Activated CD4-positive, alpha-beta T cell treated with anti-CD3 and anti-CD28 coated beads for 1 hour (primary cell): ENCODE results near the gene STIL.
"Not testable (repeated sequence)": the region's sequence is repeated elsewhere in the genome, so short reads cannot be mapped to it uniquely, and the experiment has no call there.

Source experiments
- DNase-seq: peaks from one replicate; pipeline ENCODE4 v3.0.0-alpha.2; 2020

STIL gene

GRCh38 chr1:47216278-47217059 lies 97.5 kb downstream of the STIL start:
- no peak for DNase-seq

- no peak for DNase-seq
These were observed 98.2 kb downstream of the STIL start for GRCh38 chr1:47215713-47216112.

DNA sequence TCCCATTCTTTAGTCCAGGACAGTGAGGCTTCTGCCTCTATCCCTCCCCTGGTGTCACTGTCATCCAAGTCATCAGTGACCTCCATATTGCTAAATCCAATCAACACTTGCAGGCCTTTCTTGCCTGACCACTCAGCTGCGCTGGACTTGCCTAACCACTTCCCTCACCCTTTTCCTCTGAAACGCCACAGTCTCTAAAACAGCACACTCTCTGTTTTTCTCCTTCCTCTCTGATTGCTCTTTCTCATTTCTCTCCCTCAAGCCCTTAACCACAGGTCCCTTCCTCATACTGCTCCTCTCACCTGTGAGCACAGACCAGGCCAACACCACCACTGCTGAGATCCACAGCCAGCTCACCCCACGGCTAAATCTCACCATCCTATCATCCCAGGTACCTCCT lies 99.4 kb downstream of the STIL start:
- DNase-seq = no peak

DNA sequence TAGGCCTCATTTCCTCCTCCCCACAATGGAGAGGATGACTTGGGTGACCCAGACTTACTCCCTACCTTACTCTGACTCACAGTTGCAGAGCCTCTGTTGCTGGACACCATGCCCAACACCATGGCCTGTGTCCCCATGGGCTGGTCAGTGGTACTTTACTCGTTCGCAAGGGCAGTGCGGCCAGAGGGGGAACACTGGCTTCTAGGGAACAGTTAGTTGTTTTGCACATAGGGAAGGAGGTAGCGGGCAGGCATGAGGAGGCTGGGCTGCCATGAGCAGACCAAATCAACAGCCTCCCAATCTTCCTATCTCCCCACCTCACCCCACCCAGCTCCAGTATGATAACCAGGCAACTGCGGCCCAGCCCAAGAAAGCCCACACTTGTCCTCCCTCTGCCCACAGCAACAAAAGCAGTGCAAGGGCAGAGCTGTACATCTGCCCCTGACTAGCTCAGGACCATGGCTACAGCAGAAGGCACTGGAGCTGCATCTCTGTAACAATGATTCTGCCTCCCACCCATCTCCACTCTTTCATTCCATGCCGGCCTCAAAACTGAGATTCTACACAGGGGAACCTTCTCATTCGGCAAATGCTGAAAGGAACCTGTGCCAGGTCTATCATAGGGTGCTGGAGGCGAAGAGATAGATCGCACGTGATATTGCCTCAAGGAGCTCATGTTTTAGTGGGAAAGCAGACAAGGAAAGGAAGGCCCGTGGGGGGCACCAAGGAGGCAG lies 100.5 kb downstream of the STIL start:
- DNase-seq = no peak

- DNase-seq = no peak
These were observed 101.2 kb downstream of the STIL start for GRCh38 chr1:47212636-47213229.

GRCh38 chr1:47211796-47212269 lies 102.1 kb downstream of the STIL start:
- no peak for DNase-seq

DNA sequence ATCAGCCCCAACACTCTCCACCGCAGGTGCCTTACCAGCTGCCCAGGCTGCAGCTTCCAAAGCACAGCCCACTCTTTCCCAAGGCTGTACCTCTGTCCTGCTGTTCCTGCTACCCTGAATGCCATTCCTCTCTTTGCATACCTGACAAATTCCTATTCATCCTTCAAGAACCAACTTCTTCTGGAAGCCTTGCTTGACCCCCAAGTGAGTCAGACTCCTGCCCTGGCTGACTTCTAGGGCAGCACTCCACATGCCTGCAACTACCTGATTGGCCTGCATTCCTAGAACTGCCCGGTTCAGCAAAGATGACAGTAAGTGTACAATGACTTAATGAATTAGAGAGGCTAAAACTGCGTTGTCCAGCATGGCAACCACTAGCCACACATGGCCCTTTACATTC lies 103.3 kb downstream of the STIL start:
- DNase-seq = no peak

GRCh38 chr1:47209725-47210325 lies 104.1 kb downstream of the STIL start:
- DNase-seq = no peak

DNA sequence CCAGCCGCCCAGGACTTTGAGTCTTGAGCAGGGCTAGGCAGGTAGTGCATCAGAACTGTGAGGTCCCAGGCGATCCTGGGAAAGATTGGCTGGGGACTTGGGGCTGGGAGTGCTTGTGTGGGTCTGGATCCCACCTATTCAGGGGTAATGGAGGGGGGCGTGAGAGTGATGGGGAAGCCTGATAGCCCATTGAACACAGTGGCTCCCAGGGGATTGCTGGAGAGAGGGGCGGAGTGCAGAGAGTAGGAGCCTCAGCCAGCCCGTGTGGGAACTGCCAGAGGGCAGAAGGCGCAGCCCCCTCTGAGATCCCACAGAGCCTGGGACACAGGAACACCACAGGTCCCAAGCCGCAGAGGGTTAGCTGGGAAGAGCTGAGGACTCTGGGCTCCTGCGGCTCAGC lies 104.9 kb downstream of the STIL start:
- no peak for DNase-seq

DNA sequence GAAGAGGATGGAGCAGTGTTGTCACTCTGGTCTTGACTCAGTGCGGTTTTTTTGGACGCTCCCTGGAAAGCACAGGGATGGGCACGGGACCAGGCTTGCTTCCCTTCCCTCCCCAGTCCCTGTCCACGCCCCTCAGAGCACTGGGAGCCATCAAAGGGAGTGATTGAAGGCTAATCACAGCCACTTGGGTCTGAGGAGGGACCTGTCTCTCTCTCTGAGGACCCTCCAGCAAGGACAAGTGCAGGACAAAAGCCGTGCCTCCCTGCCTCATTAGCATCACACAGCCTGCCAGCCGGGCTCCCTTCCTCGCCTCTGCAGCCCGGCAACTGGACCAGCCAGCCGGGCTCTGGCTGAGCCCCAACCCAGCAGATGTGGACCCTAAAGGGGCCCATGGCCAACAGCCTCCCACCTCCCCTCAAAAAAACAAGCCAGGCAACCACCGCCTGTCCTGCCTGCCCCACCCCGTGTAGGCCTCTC lies 105.5 kb downstream of the STIL start:
- DNase-seq = no peak

DNA sequence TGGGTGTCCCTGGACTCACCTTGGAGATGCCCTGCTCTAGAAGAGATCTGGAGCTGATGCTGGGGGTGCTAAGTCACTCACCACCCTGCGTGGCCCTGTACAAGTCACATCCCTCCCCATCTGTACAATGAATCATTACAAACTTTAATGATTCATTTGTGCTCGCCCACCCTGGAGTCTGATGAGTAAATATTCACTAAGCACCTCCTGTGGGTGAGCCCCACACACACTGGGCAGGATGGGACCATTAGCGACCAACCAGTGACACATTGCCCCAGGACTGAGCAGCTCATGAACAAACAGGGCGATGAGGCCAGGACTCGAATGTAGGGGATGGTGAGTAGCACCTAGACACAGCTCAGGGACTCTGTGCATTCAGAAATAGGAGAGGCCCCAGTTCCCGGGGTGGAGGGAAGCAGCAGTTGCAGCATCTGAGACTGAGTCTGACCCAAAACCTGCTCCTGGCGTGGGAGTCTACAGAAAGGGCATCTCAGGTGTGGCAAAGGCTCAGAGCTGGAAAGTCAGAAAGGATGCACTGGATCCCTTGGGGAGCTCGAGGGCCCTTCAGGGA lies 106.1 kb downstream of the STIL start:
- no peak for DNase-seq

GRCh38 chr1:47205918-47206317 lies 108.0 kb downstream of the STIL start:
- DNase-seq = no peak

DNA sequence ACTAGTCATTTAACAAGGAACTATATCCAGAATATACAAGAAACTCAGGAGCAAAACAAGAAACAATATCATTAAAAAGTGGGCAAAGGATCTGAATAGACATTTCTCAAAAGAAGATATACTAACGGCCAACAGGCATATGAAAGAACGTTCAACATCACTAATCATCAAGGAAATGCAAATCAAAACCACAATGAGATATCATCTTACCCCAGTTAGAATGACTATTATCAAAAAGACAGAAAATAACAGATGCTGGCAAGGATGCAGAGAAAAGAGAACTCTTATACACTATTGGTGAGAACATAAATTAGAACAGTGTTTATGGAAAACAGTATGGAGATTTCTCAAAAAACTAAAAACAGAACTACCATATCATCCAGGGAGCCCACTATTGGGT lies 110.4 kb downstream of the STIL start:
- not testable (repeated sequence) for DNase-seq

DNA sequence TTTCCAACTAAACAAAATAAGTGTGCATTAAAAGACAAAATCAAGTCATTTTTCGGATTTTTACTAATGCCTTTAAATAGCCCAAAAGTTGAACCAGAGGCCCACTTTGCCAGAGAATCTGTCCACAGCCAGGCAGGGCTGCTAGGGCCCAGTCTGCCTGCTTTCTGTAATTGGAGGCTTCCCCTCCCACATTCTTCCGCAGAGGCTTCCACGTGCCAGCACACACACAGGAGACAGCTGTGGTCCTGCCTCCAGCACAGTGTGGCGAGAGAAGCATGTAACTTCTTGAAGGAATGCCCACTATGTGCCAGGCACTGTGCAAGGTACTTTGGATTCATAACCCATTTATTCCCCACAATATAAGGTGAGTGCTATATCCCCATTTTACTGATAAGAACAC lies 112.8 kb downstream of the STIL start:
- no peak for DNase-seq
